Vagina (tissue), 2 donors: ENCODE measurements around the gene ADAMTSL5.

Source experiments
- POLR2A ChIP-seq, 2 donors: fragments of 450-650 bp; IDR thresholded peaks; one replicate each; pipeline ENCODE4 v1.6.1; 2017; ENCODE audit warnings: antibody characterized with exemption in 2 of 2, mild to moderate bottlenecking in 2 of 2, moderate library complexity in 2 of 2
- POLR2AphosphoS5 ChIP-seq, 2 donors: sonication (generic); formaldehyde crosslinking; IDR thresholded peaks; one replicate each; pipeline ENCODE4 v1.9.0; 2017; ENCODE audit warnings: antibody characterized with exemption in 2 of 2, mild to moderate bottlenecking in 2 of 2, low read depth in 1 of 2; ENCODE audit not compliant: insufficient read depth in 1 of 2

GRCh38 chr19:1459479-1459878 lies 53.3 kb downstream of the ADAMTSL5 start:
- TF ChIP-seq POLR2A (IDR thresholded peaks at IDR 0.05) (no peak), POLR2AphosphoS5 (IDR thresholded peaks at IDR 0.05; ENCODE audit: insufficient read depth in 1 of 2, low read depth in 1 of 2) (no peak)
